Measurements from ENCODE around the gene RBPJ. TPM values are rescaled to one million over a fixed set of nuclear protein-coding genes. Genes with fewer than 3 reads are reported as not detected.

RBPJ gene
- total and polyA plus RNA-seq, 2 of the 8 experiments (the other 6 are each of a cell fraction or from before 2014, with no cell fraction given) = 65.5 to 217 TPM

- H2BK12ac ChIP-seq (ENCODE audit: low read depth, low read length) = no peak overlapping the region
- FAIRE-seq (no peak), DNase-seq (ENCODE audit: low read depth in 1 of 2, low spot score in 2 of 2) (no peak)
- H4K91ac ChIP-seq (replicated peaks; ENCODE audit: insufficient read length, low read length) = no peak overlapping the region
- no peak overlapping the region for H2AFZ ChIP-seq (ENCODE audit: low read length)
- no peak overlapping the region for H3K14ac ChIP-seq (ENCODE audit: insufficient read length)
- no peaks in the 10 kb centered on the region for H3K79me1 ChIP-seq (ENCODE audit: low read depth, low read length)
- no peak overlapping the region for H3K56ac ChIP-seq (replicated peaks; ENCODE audit: insufficient read length, low read depth, low read length)
- WGBS, 2 experiments (ENCODE audit: extremely low coverage in 1 of 2, insufficient coverage in 1 of 2, insufficient read length in 1 of 2, insufficient replicate concordance in 2 of 2, low coverage in 1 of 2, low lambda C conversion rate in 2 of 2, missing lambda C conversion rate in 1 of 2) = 91% methylated on average over 13 of the region's 14 CpGs; no CpG with 5 or more reads in 1 of the 2 experiments
- H4K20me1 ChIP-seq (replicated peaks in 1 of 2; ENCODE audit: control insufficient read depth in 1 of 2, insufficient read depth in 2 of 2, low read length in 2 of 2) = no peaks in the 10 kb centered on the region
- ChIA-PET CTCF (ENCODE audit: partially characterized antibody) (interaction anchor here (0.5 to 3.6 kb wide), 3 partner anchors 12 to 257 kb away, joined by 3 to 18 read pairs (median 16); no protein-coding TSS in a partner anchor), POLR2A (ENCODE audit: partially characterized antibody) (no interaction called here)
- H3K36me3 ChIP-seq (ENCODE audit: control insufficient read depth in 2 of 4, insufficient read depth in 4 of 4, low read length in 3 of 4) = no peaks in the 10 kb centered on the region
- no peak for TF ChIP-seq TAF7 (optimal IDR thresholded peaks at IDR 0.05; ENCODE audit: borderline replicate concordance, low read depth, low read length)
- no peak for TF ChIP-seq BCL11A (IDR thresholded peaks at IDR 0.05; ENCODE audit: low read depth in 2 of 2, low read length in 2 of 2)
- TF ChIP-seq FOSL1 (IDR thresholded peaks at IDR 0.05; ENCODE audit: insufficient read depth, low read depth, low read length) = no peak
- no peak for TF ChIP-seq RXRA (IDR thresholded peaks at IDR 0.05; ENCODE audit: insufficient read depth, low read depth, low read length)
- TF ChIP-seq SRF (IDR thresholded peaks at IDR 0.05; ENCODE audit: low read depth, low read length) = no peak
- H3K27ac ChIP-seq (ENCODE audit: low read depth, low read length) = no peak overlapping the region
- H3K4me1 ChIP-seq (replicated peaks in 1 of 4; ENCODE audit: control insufficient read depth in 3 of 4, insufficient read depth in 4 of 4, low read length in 3 of 4) = no peaks in the 10 kb centered on the region
- H4K5ac ChIP-seq (ENCODE audit: insufficient read length, low read depth, low read length) = no peak overlapping the region
- H3K23me2 ChIP-seq (ENCODE audit: low read depth, low read length) = no peaks in the 10 kb centered on the region
- no peak overlapping the region for H3K18ac ChIP-seq (ENCODE audit: extremely low read depth, low read length)
- H2BK120ac ChIP-seq (replicated peaks; ENCODE audit: low read depth, low read length) = no peak overlapping the region
- H3K4ac ChIP-seq (replicated peaks; ENCODE audit: insufficient read length, low read depth, low read length) = no peak overlapping the region
- H2BK5ac ChIP-seq (ENCODE audit: low read depth, low read length) = no peak overlapping the region
- no peaks in the 10 kb centered on the region for H3K79me2 ChIP-seq (ENCODE audit: control insufficient read depth in 1 of 2, insufficient read depth in 2 of 2, low read length in 2 of 2)
- no peaks in the 10 kb centered on the region for H3K27me3 ChIP-seq (replicated peaks in 1 of 4; ENCODE audit: control insufficient read depth in 3 of 4, extremely low read depth in 1 of 4, insufficient read depth in 3 of 4, low read length in 3 of 4)
- no peak overlapping the region for H3K9ac ChIP-seq (replicated peaks in 1 of 4; ENCODE audit: extremely low read depth in 1 of 4, low read depth in 3 of 4, low read length in 3 of 4)
- no peak overlapping the region for H4K8ac ChIP-seq (ENCODE audit: extremely low read depth, insufficient read depth, low read length)
- H3K4me2 ChIP-seq (ENCODE audit: insufficient read depth in 1 of 2, low read depth in 2 of 2, low read length in 2 of 2) = no peak overlapping the region
- no peak overlapping the region for H3K23ac ChIP-seq (ENCODE audit: insufficient read length)
- no peak overlapping the region for H2AK5ac ChIP-seq (ENCODE audit: low read depth, low read length)
- no peak overlapping the region for H2BK20ac ChIP-seq (ENCODE audit: low read length)
- H3K4me3 ChIP-seq (ENCODE audit: extremely low read depth in 1 of 4, insufficient read depth in 2 of 4, low read depth in 3 of 4, low read length in 4 of 4) = no peak overlapping the region
- no peak overlapping the region for H2BK15ac ChIP-seq (ENCODE audit: low read length)
- no peaks in the 10 kb centered on the region; a peak in 1 of 4 replicates for H3K9me3 ChIP-seq (ENCODE audit: insufficient read depth in 2 of 2, low read depth in 1 of 2, low read length in 1 of 2)
Observed at GRCh38 chr4:26464420-26465095, 143.7 kb downstream of the RBPJ start.

Measured in H1 (cell line).